NCI-H1436 (cell line): Measurements from ENCODE around the gene RXRA.

Experiments
- DNase-seq: peaks from one replicate; lab custom pipeline; 2025; lab: John Stamatoyannopoulos, UW

Gene RXRA

DNA sequence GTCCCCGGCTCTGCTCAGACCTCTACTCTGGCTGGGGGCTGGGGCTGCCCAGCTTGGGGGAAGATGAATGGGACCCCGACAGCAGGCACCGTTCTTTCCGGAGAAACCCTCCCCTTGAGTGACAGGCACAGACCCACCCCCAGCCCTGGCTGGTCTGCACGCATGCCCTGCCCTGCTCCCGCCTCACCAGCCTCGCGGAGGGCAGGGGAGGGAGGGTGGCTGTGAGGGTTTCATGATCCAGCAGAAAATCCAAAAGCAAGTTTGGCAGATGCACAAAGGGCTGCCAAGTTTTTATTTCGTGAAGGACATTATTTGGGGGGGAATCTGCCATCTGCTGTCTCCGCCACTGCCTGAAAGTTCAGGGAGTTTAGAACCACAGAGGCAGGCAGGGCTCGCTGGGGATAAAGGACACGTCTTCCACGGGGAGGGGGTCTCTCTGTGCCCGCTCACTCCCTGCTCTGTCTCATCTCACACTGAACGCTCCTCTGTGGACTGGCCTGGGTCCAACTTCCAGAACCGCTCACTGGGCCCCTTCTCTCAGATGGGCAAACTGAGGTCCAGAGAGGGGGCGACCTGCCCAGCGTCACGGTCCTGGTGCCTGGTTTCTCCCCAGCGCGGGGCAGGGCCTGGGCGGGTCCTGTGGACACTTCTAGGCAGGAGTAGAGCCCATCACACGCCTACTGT, 92.9 kb downstream of the RXRA start:
- no peak for DNase-seq

DNA sequence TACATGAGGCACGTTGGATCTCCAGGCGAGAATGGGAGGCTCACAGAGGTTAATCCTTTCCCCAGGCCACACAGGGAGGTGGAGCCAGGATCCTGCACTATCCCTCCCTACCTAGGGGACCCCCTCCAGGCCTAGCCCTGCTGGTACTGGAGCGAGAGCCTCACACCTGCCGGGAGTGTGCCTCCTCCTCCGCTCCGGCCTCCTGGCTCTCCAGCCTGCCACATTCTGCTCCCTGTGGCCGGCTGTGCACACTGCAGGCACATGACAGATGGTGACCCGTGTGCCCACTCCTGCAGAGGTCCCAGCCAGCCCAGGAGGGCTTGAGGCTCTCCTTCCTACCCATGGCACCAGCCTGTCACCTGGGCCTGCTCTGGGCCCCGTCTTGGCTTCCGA, 93.4 kb downstream of the RXRA start:
- no peak for DNase-seq

DNA sequence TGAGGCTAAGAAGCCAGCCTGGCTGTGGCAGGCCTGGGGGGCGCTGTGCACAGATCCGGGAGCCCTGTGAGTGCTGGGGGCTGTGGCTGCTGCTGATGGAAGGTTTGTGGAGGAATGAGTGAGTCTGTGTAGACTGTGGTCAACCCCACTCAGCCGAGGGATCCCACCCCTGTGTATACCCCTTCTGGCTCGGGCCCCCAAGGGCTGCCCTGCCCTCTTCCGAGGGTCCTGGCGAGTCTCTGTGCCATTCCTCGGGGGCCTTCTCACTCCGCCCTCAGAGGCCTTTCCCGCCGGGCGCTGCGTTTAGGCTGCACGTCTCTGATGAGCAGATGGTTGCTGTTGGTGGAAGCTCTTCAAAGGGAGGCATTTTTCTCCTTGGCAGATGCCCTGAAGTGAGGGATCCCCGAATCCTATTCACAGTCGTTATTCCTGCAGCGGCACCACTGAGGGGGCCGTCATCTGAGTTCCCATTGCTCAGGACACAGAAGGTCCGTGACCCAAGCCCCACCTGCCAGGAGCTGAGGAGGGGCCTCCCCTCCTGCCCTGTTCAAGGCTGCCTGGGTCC, 94.1 kb downstream of the RXRA start:
- DNase-seq = no peak

DNA sequence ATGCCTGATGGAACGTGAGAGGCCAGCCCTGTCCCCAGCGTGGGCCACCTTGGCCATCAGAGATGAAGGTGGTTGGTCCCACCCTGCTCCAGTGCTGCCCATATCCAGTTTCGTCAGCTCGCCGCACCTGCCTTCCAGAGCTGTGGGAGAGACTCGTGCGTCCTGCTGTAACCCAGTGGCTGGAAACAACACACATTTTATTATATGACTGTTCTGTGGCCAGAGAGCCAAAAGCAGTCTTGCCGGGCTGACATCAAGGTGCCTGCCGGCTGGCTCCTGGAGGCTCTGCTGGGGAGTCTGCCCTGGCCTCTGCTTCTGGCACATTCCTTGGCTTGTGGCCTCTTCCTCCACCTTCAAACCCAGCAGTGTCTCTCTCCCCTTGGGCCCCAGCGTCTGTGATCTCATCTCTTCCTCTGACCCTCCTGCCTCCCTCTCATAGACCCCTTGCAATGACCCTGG, 94.7 kb downstream of the RXRA start:
- DNase-seq = no peak

DNA sequence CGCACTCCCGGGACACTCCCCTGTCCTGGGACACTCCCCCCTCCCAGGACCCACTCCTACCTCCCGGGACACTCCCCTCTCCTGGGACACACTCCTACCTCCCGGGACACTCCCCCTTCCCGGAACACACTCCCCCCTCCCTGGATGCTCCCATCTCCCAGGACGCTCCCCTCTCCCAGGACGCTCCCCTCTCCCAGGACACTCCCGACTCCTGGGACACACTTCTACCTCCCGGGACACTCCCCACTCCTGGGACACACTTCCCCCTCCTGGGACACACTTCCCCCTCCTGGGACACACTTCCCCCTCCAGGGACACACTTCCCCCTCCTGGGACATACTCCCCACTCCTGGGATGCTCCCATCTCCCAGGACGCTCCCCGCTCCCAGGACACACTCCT, 95.6 kb downstream of the RXRA start:
- no peak for DNase-seq

DNA sequence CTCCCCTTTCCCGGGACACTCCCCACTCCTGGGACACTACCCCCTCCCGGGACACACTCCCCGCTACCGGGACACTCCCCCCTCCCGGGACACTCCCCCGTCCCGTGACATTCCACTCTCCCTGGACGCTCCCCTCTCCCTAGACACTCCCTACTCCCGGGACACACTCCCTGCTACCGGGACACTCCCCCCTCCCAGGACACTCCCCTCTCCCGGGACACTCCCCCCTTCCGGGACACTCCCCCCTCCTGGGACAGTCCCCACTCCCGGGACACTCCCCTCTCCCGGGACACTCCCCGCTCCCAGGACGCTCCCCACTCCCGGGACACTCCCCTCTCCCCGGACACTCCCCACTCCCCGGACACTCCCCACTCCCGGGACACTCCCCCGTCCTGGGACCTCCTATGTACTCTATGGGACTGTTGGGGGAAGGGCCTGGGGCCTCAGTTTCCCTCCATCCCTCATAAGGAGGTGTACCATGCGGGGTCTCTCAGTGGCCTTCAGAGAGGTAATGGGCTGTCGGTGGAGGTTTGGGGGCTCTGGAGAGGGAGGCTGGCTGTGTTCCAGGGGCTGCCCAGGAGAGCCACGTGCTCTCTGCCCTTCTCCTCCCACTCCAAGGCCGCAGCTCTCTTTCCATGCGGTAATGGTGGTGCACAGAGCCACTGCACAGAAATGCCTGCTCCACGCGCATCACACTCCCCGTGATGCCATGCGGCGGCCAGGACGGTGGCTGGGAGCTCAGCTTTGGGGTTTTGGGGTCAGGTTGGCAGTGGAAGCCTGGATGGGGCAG, 96.2 kb downstream of the RXRA start:
- DNase-seq = no peak

DNA sequence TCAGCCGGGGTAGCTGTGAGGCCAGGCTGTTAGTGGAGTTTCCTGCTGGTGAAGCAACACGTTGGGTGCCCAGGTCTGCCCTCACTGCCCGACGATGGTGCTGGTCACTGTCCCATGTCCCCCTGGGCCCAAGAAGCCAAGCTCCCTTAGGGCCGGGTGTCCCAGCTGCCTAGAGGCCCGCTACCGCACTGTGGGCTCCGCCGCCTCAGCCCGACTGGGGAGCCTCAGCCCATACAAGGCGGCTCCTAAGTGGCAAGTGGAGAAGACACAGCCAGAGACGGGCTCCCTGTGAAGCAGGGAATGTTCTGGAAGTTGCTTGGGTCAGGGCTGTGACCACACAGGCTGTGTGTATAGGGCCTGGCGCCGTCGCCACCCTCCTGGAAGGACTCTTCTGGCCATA, 96.9 kb downstream of the RXRA start:
- no peak for DNase-seq

DNA sequence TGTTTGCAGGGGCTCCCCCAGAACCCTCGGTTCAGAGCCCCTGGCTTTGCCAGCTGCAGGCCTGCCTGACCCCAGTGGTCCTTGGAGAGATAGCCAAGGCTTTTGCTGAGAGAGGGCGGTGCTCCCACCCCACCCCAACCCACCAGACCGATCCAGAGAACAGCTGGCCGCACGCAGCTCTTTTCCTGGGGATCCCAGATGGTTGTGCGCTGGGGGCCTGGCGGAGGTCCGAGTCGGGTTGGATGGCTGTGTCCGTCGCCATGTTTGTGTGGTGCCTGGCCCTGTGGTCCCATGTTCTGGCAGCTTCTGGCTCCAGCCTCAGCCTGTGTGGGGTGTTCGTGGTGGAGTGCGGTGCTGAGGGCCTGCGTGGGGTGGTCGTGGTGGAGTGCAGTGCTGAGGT, 97.5 kb downstream of the RXRA start:
- no peak for DNase-seq

DNA sequence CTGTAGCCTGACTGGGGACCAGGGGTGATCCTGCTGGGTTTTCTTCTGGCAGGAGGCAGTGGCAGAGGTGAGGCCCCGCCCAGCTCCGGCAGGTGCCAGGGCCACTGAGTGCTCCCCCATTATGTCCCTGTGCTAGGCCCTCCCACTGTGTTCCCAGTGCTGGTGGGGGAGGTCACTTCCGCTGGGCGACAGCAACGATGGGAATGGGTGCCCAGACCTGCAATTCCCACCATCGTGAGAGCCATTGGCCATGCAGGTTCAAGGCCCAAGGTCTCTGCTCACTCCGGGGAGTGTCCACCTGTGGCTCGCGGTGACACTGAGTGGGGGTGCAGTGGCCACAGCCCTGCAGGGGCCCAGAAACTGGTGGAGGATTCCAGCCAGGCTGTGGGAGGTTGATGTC, 98.6 kb downstream of the RXRA start:
- no peak for DNase-seq

DNA sequence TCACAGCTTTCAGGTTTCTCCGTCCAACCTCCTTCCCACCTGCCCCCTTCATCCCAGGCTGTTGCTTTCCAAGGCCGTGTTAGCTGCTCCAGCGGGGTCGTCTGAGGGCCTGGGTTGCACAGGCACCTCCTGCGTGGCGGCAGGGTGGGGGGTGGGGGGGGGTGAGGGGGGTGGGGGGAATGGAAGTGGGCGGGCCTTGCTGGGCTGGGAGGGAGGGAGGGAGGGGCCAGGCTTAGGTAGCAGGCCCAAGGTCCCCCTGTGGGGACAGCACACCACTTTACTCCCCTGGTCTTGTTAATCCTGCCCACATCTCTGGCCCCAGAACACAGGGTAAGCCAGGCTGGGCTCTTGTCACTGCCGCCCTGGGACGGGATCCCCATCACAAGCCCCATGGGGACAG, 99.1 kb downstream of the RXRA start:
- no peak for DNase-seq

DNA sequence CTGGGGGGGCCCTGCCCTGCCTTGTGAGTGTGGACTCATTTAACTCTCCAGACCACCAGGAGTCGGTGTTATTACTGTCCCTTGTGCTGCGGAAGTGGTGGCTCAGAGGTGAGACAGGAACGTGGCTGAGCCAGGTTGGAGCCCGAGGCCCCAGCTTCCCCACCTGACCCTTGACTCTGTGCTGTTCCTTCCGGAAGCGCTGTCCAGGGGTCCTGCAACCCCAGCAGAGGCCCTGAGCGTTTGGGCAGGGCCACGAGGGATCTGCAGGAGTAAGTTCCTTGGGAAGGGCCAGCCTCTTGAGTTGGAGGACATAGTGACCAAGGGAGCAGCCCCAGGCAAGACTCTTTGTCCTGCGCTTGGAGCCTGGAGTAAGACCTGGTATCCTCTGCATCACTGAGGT, 99.6 kb downstream of the RXRA start:
- no peak for DNase-seq

DNA sequence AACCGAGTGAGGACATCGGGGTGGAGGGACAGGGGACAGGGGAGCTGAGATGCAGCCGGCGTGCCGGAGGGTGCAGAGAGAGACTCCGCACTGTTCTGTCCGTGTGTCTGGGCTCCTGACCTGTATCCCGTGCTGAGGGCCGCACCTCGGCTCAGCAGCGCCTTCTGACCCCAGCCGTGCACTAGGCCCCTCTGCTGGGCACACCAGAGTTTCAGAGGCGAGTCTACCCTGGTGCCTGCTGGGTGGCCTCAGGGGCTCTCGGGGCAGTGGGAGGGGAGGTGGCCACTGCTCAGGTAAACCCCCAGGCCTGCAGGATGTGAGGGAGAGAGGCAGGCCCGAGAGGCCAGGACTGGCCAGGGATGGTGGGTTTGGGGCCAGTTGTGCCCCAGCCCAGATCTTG, 100.2 kb downstream of the RXRA start:
- DNase-seq = no peak

DNA sequence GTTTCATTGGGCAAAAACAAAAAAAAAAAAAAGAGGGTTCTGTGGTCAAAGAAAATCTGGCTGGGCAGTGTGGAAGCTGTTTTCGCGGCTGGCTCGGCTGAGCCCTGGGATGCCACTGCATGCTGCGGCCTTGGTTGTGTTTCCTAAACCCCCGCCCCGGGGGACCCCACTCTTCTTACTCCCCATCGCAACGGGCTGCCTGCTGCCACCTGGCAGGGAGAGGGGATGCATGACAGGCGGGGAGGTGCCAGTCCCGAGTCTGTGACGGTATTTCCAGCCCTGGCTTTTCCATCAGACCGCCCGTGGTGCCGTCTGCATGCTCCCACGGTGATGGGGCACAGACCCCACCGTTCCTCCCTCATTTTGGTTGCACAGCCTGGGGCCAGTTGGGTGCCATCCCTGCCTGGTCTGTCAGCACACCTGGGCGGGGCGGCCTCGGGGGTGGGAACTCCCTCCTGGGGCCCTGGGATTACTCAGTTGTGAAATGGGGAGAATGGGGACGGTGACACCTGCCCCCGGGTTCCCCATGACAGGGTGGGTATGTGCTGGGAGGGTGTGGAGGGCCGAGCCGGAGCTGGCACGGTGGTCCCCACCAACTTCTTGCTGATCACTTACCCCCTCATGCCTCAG, 101.0 kb downstream of the RXRA start:
- DNase-seq = no peak

DNA sequence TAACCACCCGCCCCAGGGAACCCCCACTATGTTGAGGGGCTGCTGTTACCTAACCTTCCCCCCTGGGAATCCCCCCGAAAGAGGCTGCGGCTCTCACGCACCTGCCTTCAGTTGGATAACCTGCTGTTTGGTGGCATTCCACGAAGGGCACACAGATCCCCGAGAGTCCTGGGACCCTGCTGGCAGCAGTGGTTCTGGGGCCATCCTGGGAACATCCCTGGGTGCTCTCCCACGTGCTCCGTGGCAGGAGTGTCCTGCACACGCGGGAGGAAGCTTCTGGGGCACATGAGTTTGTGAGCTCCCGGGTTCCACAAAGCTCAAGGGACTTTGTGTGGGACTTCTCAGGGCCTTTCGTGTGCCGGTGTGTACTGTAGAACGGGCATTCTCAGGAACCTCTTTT, 102.3 kb downstream of the RXRA start:
- no peak for DNase-seq

DNA sequence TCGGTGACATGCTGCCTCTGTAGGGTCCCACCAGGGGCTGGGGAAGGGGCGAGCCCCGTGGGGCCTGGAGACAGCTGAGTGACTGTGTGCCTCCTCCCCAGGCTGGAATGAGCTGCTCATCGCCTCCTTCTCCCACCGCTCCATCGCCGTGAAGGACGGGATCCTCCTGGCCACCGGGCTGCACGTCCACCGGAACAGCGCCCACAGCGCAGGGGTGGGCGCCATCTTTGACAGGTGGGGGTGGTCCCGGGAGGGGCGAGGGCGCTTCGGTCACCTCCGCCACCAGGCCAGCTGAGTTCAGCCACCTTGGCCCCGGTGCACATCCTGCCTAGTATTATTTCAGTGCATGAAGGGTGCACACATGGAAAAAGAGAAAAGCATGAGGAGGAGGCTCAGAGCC, 102.8 kb downstream of the RXRA start:
- no peak for DNase-seq

DNA sequence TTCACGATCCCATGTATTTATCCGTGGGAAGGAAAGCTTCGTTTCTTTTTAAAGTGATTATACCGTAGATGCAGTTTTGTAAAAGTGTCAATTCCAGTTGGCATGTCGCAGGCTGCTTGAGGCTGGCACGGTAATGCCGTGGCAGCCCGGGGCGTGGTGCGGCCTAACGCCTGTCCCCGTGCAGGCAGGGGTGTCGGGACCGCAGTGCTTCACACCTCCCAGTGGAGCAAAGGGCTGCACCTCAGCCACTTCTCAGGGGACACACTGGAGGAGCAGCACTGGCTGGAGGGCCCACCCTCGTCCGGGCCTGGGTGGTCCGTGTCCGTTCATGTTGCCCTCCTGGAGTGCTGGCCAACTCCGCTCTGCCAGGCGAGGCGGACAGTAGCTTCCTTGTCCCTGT, 103.2 kb downstream of the RXRA start:
- no peak for DNase-seq

DNA sequence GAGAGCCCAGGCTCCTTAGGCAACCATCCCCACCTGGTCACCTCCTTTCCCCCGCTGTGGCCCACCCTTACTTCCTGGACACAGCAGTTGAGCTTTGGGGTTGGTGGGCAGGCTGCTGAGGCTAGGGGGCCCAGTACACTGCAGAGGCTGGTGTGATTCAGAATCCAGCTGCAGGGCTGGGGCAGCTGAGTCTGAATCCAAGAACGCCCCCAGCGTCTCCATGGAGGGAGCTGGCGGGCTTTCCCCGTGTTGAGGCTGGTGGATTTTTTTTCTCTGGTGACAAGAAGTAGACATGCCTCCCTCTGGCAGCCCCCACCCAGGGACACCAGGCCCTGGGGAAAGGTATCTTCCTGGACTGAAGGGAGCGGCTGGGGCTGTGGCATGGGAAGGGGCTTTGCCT, 104.8 kb downstream of the RXRA start:
- DNase-seq = no peak

DNA sequence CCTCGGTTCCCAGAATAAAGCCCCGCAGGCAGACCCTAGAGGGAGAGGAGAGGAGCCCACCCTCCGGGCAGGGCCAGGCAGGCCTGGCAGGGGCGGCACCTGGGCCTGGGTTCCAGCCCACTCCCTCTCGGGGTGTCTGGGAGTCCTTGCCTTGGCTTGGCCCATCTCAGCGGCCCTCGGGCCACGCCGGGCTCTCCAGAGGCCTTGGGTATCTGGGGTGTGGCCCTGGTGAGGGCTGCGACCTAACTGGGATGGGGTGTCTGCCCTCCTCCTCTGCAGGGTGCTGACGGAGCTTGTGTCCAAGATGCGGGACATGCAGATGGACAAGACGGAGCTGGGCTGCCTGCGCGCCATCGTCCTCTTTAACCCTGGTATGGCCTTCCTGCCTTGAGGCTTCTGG, 105.4 kb downstream of the RXRA start:
- no peak for DNase-seq

DNA sequence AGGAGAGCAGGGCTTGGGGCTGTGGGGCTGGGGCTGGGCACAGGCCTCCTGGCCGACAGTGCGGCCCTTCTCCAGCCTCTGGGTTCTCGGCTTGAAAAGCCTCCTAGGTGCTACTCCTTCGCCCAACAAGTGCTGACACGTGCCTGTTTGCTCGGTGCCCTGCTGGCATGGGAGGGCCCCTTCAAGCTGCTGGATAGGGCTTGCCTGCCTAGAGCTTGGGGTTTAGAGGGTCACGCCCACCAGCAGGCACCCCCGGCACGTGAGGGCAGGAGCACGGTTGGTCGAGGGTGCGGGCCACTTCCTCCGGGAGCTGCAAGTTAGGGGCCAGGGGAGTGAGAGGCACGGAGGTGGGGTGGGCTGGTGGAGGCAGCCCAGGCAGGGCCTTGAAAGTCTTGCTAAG, 106.2 kb downstream of the RXRA start:
- no peak for DNase-seq

DNA sequence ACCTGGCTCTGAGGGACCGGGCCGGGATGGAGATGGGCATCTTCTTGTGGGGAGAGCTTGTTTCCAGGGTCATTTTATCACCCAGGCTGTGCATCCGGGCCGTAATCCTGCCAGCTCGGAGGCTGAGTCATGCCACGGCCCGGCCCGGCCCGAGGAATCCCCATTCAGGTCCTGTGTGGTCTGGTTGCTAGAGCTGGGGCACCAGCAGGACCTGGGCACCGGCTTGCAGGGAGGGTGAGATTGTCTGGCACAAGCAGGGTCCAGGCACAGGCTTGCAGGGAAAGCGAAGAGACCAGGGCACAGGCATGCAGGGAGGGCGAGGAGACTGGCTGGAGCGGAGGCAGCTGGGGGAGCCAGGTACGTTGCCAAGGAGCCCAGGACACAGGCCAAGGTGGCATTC, 106.8 kb downstream of the RXRA start:
- no peak for DNase-seq

DNA sequence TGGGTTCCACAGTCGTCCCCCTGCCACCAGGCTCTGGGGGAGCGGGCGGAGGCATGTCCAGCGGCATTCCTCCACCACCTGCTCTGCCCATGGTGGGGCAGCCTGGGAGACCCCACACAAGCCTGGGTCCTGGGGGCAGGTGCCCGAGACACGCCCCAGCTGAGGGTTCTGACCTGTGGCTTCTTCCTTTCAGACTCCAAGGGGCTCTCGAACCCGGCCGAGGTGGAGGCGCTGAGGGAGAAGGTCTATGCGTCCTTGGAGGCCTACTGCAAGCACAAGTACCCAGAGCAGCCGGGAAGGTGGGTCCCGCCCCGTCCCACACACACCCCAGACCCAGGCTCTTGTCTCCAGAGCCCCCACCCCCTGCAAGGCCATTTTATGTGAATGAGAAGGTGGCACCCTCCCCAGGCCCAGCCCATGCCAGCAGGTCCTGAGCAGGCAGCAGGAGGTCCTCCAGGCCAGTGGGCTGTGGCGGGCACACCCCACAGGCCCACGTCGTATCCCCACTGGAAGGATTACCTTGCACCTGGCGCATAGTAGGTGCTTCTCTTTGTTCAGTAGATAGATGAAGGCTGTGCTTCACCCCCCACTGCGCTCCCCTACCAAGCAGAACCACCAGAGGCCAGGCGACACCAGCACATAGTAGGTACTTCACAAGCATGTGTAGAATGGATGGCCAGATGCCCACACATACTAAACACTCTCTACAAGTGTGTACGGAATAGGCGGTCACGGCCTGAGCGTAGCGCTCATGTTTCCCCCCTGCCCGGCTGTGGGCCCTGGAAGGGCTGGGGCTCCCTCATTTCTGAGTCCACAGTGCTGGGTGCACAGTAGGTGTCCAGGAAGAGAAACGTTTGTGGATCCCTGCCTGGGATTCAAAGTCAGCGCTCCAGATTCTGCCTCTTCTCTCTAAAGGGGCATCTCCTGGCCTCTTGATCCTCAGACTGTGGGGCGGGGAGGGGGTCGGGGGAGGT, 107.9 kb downstream of the RXRA start:
- no peak for DNase-seq
